Endothelial cell of umbilical vein (primary cell): ENCODE measurements around the gene SOX8. TPM values are rescaled to one million over a fixed set of nuclear protein-coding genes. Genes with fewer than 3 reads are reported as not detected.

ENCODE experiments used
- BruUV-seq: library from RNA; stranded (reverse); fragments of 400-500 nt; replicated peaks from 2 replicates; lab custom pipeline; 2021; lab: Mats Ljungman, UMichigan
- CTCF ChIA-PET: fragments of 300-600, 350-600 bp; sonication (Branson Sonifier 250); formaldehyde crosslinking; loops from one replicate; lab custom pipeline; 2021; ENCODE audit warnings: antibody characterized with exemption, inconsistent platforms; lab: Charles Lee
- POLR2A ChIA-PET: fragments of 300-600, 350-600 bp; sonication (Branson Sonifier 250); formaldehyde crosslinking; loops from one replicate; lab custom pipeline; 2021; ENCODE audit warnings: antibody characterized with exemption, inconsistent platforms; lab: Charles Lee
- DNase-seq: peaks from one replicate; pipeline ENCODE4 v3.0.0-alpha.2; 2011; ENCODE audit warnings: low read depth, low spot score
- FAIRE-seq: peaks from 2 replicates; lab custom pipeline; 2011; peaks lifted over from hg19 to GRCh38; lab: Jason Lieb, UNC
- H2AFZ ChIP-seq: 2 replicates; pipeline ENCODE4 v1.6.0; 2012; ENCODE audit warnings: low read depth, low read length, control low read depth, inconsistent platforms
- H3K27ac ChIP-seq: 2 replicates; pipeline ENCODE4 v1.5.1; 2011; ENCODE audit warnings: low read depth, mild to moderate bottlenecking, control low read depth, low read length, moderate library complexity; ENCODE audit not compliant: insufficient read depth
- H3K27me3 ChIP-seq, 2 experiments: 2 replicates each; pipeline versions ENCODE4 v1.6.0 to v1.6.1; 2011; ENCODE audit warnings: low read length in 2 of 2, mixed read lengths in 1 of 2; ENCODE audit not compliant: control insufficient read depth in 2 of 2, insufficient read depth in 2 of 2
- H3K36me3 ChIP-seq, 2 experiments: 2 replicates in 1 of 2; 3 replicates in 1 of 2; pipeline ENCODE4 v1.5.1; 2011; ENCODE audit warnings: low read length in 2 of 2, mild to moderate bottlenecking in 1 of 2, moderate library complexity in 1 of 2; ENCODE audit not compliant: control insufficient read depth in 2 of 2, insufficient read depth in 2 of 2; ENCODE audit errors: extremely low read depth in 1 of 2
- H3K4me1 ChIP-seq: 3 replicates; pipeline ENCODE4 v1.5.1; 2011; ENCODE audit warnings: mild to moderate bottlenecking, low read length; ENCODE audit not compliant: control insufficient read depth, insufficient read depth; ENCODE audit errors: extremely low read depth
- H3K4me2 ChIP-seq: 2 replicates; pipeline ENCODE4 v1.6.1; 2011; ENCODE audit warnings: low read length, control low read depth, mixed read lengths; ENCODE audit not compliant: insufficient read depth
- H3K4me3 ChIP-seq, 3 experiments: fragments of 200-600 bp in 1 of 3; sonication (generic), shearing (Covaris generic) in 1 of 3; replicated peaks in 1 of 3; 2 replicates each; pipeline ENCODE4 v1.5.1; 2011 to 2016; ENCODE audit warnings: control low read depth in 3 of 3, low read length in 3 of 3, mild to moderate bottlenecking in 2 of 3, inconsistent platforms in 1 of 3, low read depth in 1 of 3, moderate library complexity in 1 of 3; ENCODE audit not compliant: insufficient read depth in 1 of 3
- H3K79me2 ChIP-seq: 2 replicates; pipeline ENCODE4 v1.6.0; 2012; ENCODE audit warnings: low read length, inconsistent platforms; ENCODE audit not compliant: control insufficient read depth, insufficient read depth
- H3K9ac ChIP-seq: replicated peaks from 2 replicates; pipeline ENCODE3; 2011; ENCODE audit warnings: low read length, control low read depth; ENCODE audit not compliant: insufficient read depth; ENCODE audit errors: extremely low read depth
- H3K9me1 ChIP-seq: replicated peaks from 3 replicates; pipeline ENCODE4 v1.6.0; 2011; ENCODE audit warnings: mild to moderate bottlenecking, low read length; ENCODE audit not compliant: control insufficient read depth, insufficient read depth; ENCODE audit errors: extremely low read depth
- H3K9me3 ChIP-seq: replicated peaks from 2 replicates; pipeline ENCODE4 v1.5.1; 2012; ENCODE audit warnings: low read length, inconsistent platforms; ENCODE audit not compliant: control insufficient read depth, insufficient read depth
- H4K20me1 ChIP-seq: replicated peaks from 2 replicates; pipeline ENCODE3; 2011; ENCODE audit warnings: mild to moderate bottlenecking, low read length; ENCODE audit not compliant: control insufficient read depth, insufficient read depth; ENCODE audit errors: extremely low read depth
- CTCF ChIP-seq, 2 donors: IDR thresholded peaks; 1 replicate in 1 of 2; 2 replicates in 1 of 2; pipeline ENCODE4 v1.5.1; 2011; ENCODE audit warnings: low read length in 2 of 2, mild to moderate bottlenecking in 2 of 2, moderate library complexity in 2 of 2, control low read depth in 1 of 2, inconsistent platforms in 1 of 2, low read depth in 1 of 2; ENCODE audit not compliant: insufficient read depth in 1 of 2; ENCODE audit errors: extremely low read depth in 1 of 2
- EZH2 ChIP-seq: IDR thresholded peaks from 2 replicates; pipeline ENCODE4 v1.6.1; 2012; ENCODE audit warnings: borderline replicate concordance, low read depth, mild to moderate bottlenecking, moderate library complexity, low read length, inconsistent platforms; ENCODE audit not compliant: severe bottlenecking
- FOS ChIP-seq: IDR thresholded peaks from 2 replicates; pipeline ENCODE4 v1.6.1; 2011; ENCODE audit warnings: mild to moderate bottlenecking, low read length, moderate library complexity, borderline replicate concordance; ENCODE audit not compliant: insufficient read depth
- GATA2 ChIP-seq: IDR thresholded peaks from 2 replicates; pipeline ENCODE4 v1.7.0; 2011; ENCODE audit warnings: low read depth, mild to moderate bottlenecking, moderate library complexity, mixed read lengths, low read length; ENCODE audit not compliant: insufficient read length, insufficient read depth
- JUN ChIP-seq: IDR thresholded peaks from 2 replicates; pipeline ENCODE4 v1.6.1; 2011; ENCODE audit warnings: borderline replicate concordance, low read depth; ENCODE audit not compliant: insufficient read length, insufficient read depth
- MAX ChIP-seq: IDR thresholded peaks from 2 replicates; pipeline ENCODE4 v1.6.1; 2011; ENCODE audit not compliant: insufficient read depth, insufficient read length
- MYC ChIP-seq: IDR thresholded peaks from one replicate; pipeline ENCODE4 v1.6.1; 2011; ENCODE audit warnings: mild to moderate bottlenecking, low read depth, low read length
- POLR2A ChIP-seq: IDR thresholded peaks from 2 replicates; pipeline ENCODE4 v1.6.1; 2012; ENCODE audit warnings: low read depth, mild to moderate bottlenecking, control low read depth, low read length
- POLR2AphosphoS5 ChIP-seq: IDR thresholded peaks from 2 replicates; pipeline ENCODE4 v1.6.1; 2012; ENCODE audit warnings: low read depth, mild to moderate bottlenecking, control low read depth, low read length, moderate library complexity; ENCODE audit not compliant: insufficient read depth
- dilution Hi-C: fragments of 300-500 bp; cut with MboI; formaldehyde crosslinking; loops from one replicate; pipeline ENCODE4 v1.15.0; 2019; ENCODE audit warnings: low sequenced_read_pairs; ENCODE audit not compliant: extremely low pct_ligation_motif_present
- intact Hi-C: fragments of 100-400 bp; cut with micrococcal nuclease; formaldehyde crosslinking; loops from one replicate; pipeline ENCODE4 v1.10.0; 2022
- polyA plus RNA-seq, 4 experiments: library from polyadenylated mRNA; depleted of rRNA in 3 of 4; stranded (reverse) in 3 of 4; unstranded in 1 of 4; fragments of >200 nt; gene quantifications; 2 replicates each; pipeline versions ENCODE4 v1.2.1 to v1.2.3, GENCODE V29; 2011 to 2012; ENCODE audit warnings: missing spikeins in 1 of 4
- total RNA-seq: library from RNA; stranded (reverse); gene quantifications from 2 replicates; pipeline ENCODE4 v1.2.3, GENCODE V29; 2021

SOX8 gene
- total and polyA plus RNA-seq, 2 donors (not counting 3 experiments of a cell fraction or from before 2014, with no cell fraction given): 0.52 to 0.53 TPM

- no peak overlapping the region for H3K4me2 ChIP-seq
- no peaks in the 10 kb centered on the region for H3K9me3 ChIP-seq
- FAIRE-seq (no peak), DNase-seq (no peak)
- TF ChIP-seq EZH2 (no peak), POLR2AphosphoS5 (no peak), JUN (no peak), MYC (no peak), GATA2 (no peak), CTCF (IDR thresholded peaks at IDR 0.05; ENCODE audit: extremely low read depth in 1 of 2, insufficient read depth in 1 of 2, low read depth in 1 of 2, low read length in 2 of 2) (no peak), POLR2A (no peak), FOS (no peak), MAX (no peak)
- H2AFZ ChIP-seq: no peak overlapping the region
- intact Hi-C loops: no loop called here
- H3K27ac ChIP-seq: no peak overlapping the region
- CTCF ChIA-PET: no interaction called here
- no peaks in the 10 kb centered on the region for H3K9me1 ChIP-seq
- H3K4me1 ChIP-seq: no peaks in the 10 kb centered on the region
- POLR2A ChIA-PET: no interaction called here
- no peaks in the 10 kb centered on the region for H4K20me1 ChIP-seq
- no TSS peak for BruUV-seq
- no peak overlapping the region for H3K9ac ChIP-seq
- H3K27me3 ChIP-seq: peaks cover 0 to 4% of the 10 kb centered on the region in 2 experiments
- no peaks in the 10 kb centered on the region for H3K79me2 ChIP-seq
- H3K36me3 ChIP-seq: no peaks in the 10 kb centered on the region
- H3K4me3 ChIP-seq: no peak overlapping the region
- dilution Hi-C loops: no loop called here
These were observed 48.9 kb downstream of the SOX8 start for GRCh38 chr16:1030473-1030901.
